ENCODE data around the gene PRMT7. TPM values are rescaled to one million over a fixed set of nuclear protein-coding genes. Genes with fewer than 3 reads are reported as not detected.

The PRMT7 gene
- total and polyA plus RNA-seq, 2 donors from 2014 or later: 20.4 to 33.7 TPM

GRCh38 chr16:68400083-68400923 is 89.5 kb downstream of the PRMT7 start:
- H3K27ac ChIP-seq (ENCODE audit: low read depth in 2 of 2, low read length in 2 of 2): no peak overlapping the region

GRCh38 chr16:68400924-68401460 is 90.2 kb downstream of the PRMT7 start:
- no peak overlapping the region for H3K27ac ChIP-seq (ENCODE audit: low read depth in 2 of 2, low read length in 2 of 2)
- FAIRE-seq: no peak
- H3K9me3 ChIP-seq (ENCODE audit: control insufficient read depth in 2 of 3, insufficient read depth in 1 of 3, low read length in 3 of 3): no peaks in the 10 kb centered on the region
- no peaks in the 10 kb centered on the region for H3K36me3 ChIP-seq (ENCODE audit: control insufficient read depth in 2 of 3, insufficient read depth in 3 of 3, low read length in 3 of 3)
- no peaks in the 10 kb centered on the region for H3K27me3 ChIP-seq (ENCODE audit: control insufficient read depth, insufficient read depth, low read length)
- no peak overlapping the region for H3K4me3 ChIP-seq (ENCODE audit: low read length in 3 of 3)
- no peaks in the 10 kb centered on the region for H3K4me1 ChIP-seq (ENCODE audit: control insufficient read depth in 2 of 3, insufficient read depth in 2 of 3, low read depth in 1 of 3, low read length in 3 of 3)
- no peak for TF ChIP-seq CTCF (IDR thresholded peaks at IDR 0.05; ENCODE audit: borderline replicate concordance, extremely low read depth, insufficient read depth)
- H3K9ac ChIP-seq (ENCODE audit: low read length in 3 of 3): no peak overlapping the region
- intact Hi-C loops (cut with DNase I): no loop called here
- DNase-seq: peak in 1 of 5 donors; percentile 32

More at GRCh38 chr16:68400083-68400923, 89.5 kb downstream of the PRMT7 start:
- Histone ChIP-seq H3K4me3 (ENCODE audit: low read length in 3 of 3) (no peak overlapping the region), H3K9ac (ENCODE audit: low read length in 3 of 3) (no peak overlapping the region), H3K4me1 (ENCODE audit: control insufficient read depth in 2 of 3, insufficient read depth in 2 of 3, low read depth in 1 of 3, low read length in 3 of 3) (no peaks in the 10 kb centered on the region), H3K9me3 (ENCODE audit: control insufficient read depth in 2 of 3, insufficient read depth in 1 of 3, low read length in 3 of 3) (no peaks in the 10 kb centered on the region), H3K36me3 (ENCODE audit: control insufficient read depth in 2 of 3, insufficient read depth in 3 of 3, low read length in 3 of 3) (no peaks in the 10 kb centered on the region), H3K27me3 (ENCODE audit: control insufficient read depth, insufficient read depth, low read length) (no peaks in the 10 kb centered on the region)
- intact Hi-C loops (cut with DNase I): no loop called here
- no peak for TF ChIP-seq CTCF (IDR thresholded peaks at IDR 0.05; ENCODE audit: borderline replicate concordance, extremely low read depth, insufficient read depth)
- FAIRE-seq (no peak), DNase-seq (no peak)

GRCh38 chr16:68401871-68402747 is 91.3 kb downstream of the PRMT7 start:
- Histone ChIP-seq H3K27ac (ENCODE audit: low read depth in 2 of 2, low read length in 2 of 2) (no peak overlapping the region), H3K36me3 (ENCODE audit: control insufficient read depth in 2 of 3, insufficient read depth in 3 of 3, low read length in 3 of 3) (no peaks in the 10 kb centered on the region), H3K9me3 (ENCODE audit: control insufficient read depth in 2 of 3, insufficient read depth in 1 of 3, low read length in 3 of 3) (no peaks in the 10 kb centered on the region), H3K9ac (ENCODE audit: low read length in 3 of 3) (no peak overlapping the region), H3K4me1 (ENCODE audit: control insufficient read depth in 2 of 3, insufficient read depth in 2 of 3, low read depth in 1 of 3, low read length in 3 of 3) (peaks cover 0 to 4% (median 0%) of the 10 kb centered on the region in 3 donors), H3K4me3 (ENCODE audit: low read length in 3 of 3) (no peak overlapping the region), H3K27me3 (ENCODE audit: control insufficient read depth, insufficient read depth, low read length) (no peaks in the 10 kb centered on the region)
- no peak for DNase-seq
- no peak for FAIRE-seq
- intact Hi-C loops (cut with DNase I): no loop called here
- no peak for TF ChIP-seq CTCF (IDR thresholded peaks at IDR 0.05; ENCODE audit: borderline replicate concordance, extremely low read depth, insufficient read depth)
